8988T (cell line): ENCODE data around the gene EIPR1.
"Not testable (repeated sequence)": the region's sequence is repeated elsewhere in the genome, so short reads cannot be mapped to it uniquely, and the experiment has no call there.

Source experiments
- DNase-seq: peaks from one replicate; pipeline ENCODE4 v3.0.0; 2011

EIPR1 gene

DNA sequence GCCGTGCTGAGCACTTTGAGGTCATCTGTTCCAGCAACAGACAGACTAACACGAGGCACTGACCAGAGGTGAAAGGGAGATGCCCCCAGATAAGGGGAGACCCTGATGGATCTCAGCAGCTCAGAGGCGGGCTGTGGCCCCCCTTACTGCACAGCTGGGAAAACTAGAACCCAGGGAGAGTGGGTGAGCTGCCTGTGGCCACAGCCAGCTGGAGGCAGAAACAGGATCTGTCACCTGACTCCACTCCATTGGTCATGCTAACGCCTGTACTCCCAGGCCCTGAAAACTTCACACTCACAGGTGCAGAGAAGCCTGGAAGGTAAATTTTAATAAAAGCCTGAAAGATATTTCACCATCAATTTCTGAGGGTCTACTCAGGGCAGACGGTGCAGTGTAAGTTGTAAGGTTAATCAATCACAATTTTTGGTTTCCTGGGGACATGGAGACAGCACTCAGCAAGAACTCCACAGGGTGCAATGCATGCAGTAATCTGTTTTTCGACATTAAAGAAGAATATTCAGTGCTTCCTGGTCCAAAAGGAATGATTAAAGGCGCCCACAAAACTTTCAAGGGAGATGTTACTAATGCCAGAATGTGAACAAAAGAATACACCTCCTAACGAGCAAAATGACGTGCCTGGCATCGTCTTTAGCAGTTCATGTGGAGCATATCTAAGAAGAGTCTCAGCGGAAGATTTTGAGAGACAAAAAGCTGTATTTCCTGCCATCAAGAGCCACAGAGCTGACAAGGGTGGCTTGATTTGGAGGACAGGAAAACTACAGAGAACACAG lies 173.4 kb downstream of the EIPR1 start:
- DNase-seq: no peak

GRCh38 chr2:3203497-3204019 lies 174.1 kb downstream of the EIPR1 start:
- DNase-seq: no peak

GRCh38 chr2:3202926-3203325 lies 174.7 kb downstream of the EIPR1 start:
- no peak for DNase-seq

- DNase-seq: no peak
These were observed 176.3 kb downstream of the EIPR1 start for GRCh38 chr2:3201281-3201680.

- DNase-seq: no peak
These were observed 177.1 kb downstream of the EIPR1 start for GRCh38 chr2:3200420-3200939.

DNA sequence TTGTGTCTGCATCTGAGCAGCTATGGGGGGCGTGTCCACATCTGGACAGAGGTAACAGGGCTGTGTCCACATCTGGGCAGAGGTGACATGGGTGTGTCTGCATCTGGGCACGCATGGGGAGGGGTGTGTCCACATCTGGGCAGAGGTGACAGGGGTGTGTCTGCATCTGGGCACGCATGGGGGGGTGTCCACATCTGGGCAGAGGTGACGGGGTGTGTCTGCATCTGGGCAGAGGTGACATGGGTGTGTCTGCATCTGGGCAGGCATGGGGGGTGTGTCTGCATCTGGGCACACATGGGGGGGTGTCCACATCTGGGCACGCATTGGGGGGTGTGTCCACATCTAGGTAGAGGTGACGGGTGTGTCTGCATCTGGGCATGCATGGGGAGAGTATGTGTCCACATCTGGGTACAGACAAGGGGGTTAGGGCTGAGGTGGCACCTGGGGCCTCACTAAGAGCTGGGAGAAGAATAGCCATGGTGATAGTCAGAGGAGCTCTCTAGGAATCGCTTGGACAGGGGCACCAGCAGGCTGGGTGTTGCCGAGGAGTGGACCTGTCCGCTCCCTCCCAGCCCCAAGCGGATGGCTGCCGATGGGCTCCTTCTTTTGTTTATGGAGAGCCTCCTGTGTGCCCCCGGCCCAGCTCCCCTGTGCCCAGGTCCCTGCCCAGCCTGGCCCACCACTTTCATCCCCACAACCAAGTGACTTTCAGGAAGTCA lies 177.8 kb downstream of the EIPR1 start:
- DNase-seq: no peak

- not testable (repeated sequence) for DNase-seq
These were observed 178.9 kb downstream of the EIPR1 start for GRCh38 chr2:3198671-3199192.

GRCh38 chr2:3198119-3198518 lies 179.5 kb downstream of the EIPR1 start:
- DNase-seq: no peak

- DNase-seq: no peak
These were observed 180.3 kb downstream of the EIPR1 start for GRCh38 chr2:3197308-3197707.

DNA sequence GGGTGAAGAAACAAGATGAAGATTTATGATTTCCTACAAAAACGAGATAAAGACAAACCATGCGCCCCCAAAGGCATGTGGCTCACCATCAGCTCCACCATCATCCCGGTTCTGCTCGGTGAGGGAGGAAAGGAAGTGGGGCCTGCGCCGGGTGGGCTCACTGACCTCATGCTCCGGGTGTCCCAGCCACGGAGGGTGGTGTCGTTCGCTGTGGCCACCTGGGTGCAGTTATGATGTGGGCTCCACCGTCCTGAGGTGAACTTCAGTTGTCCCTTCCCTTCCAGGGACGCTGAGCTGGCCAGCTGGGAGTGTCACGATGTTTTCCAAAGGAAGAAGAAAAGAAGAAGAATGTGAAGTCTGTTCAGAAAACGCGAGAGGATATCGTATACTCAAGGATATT lies 180.9 kb downstream of the EIPR1 start:
- no peak for DNase-seq

GRCh38 chr2:3195641-3196476 lies 181.8 kb downstream of the EIPR1 start:
- no peak for DNase-seq

- DNase-seq: no peak
These were observed 182.8 kb downstream of the EIPR1 start for GRCh38 chr2:3194828-3195227.

DNA sequence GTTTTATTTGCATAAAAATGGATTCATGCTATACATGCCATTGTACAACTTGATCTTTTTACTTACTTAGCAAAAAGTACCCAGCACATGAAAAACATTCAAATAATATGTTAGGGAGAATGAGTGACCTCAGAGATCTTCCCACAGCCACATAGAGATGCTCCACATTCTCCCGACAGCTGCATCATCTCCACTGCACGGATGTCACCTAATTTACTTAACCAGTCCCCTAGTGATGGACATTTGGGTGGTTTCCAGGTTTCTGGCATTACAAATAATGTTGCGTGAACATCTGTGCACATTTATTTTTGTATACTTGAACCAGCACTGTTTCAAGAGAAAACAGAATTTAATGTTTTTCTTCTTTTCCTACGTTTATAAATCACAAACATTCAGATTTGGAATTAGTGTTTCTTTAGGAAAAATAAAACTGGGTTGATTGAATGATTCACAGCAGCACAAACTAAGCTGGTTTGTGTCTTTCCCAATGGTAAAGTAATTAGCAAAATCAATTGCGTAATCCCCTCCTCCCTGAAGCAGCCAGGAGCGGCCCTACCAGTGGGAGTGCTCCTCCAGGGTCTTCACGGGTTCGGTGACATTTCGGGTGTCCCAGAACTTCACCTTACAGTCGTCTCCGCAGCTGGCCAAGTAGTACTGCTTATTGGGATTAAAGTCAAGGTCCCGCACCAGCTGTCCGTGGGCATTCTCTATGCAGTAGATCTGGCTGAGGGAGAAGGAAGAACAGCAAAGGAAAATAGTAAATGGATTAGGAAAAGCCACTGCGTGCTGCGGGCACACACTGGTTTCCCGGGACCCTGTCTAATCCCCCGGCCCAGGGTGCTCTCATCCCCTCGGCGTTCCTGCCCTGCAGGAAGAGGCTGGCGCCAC lies 183.9 kb downstream of the EIPR1 start:
- DNase-seq: no peak

- DNase-seq: no peak
These were observed 184.7 kb downstream of the EIPR1 start for GRCh38 chr2:3192920-3193319.

DNA sequence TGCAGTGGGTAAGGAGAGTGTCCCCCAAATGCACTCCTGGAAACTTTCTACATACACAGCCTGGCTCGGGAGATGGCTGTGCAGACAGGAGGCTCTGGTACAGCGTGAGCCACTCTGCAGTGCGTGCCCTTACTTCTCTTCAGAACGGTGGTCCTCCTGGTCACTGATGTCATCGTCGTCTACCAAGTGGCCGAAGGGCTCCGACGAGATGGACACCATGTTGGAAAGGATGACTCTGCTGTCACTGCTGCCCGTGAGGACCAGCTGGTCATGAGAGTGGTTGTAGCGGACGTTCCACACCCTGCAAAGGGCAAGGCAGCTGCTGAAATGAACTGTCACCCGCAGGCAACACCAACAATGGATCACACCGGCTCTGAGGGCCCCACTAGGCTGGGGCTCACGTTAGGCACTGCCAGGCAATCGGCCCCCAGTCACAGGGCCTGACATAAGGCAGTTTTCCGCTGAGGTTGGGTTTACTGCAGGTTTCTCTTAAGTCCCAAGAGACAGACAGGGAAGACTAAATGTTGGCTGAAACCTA lies 185.3 kb downstream of the EIPR1 start:
- DNase-seq: no peak

GRCh38 chr2:3189961-3190360 lies 187.7 kb downstream of the EIPR1 start:
- no peak for DNase-seq

DNA sequence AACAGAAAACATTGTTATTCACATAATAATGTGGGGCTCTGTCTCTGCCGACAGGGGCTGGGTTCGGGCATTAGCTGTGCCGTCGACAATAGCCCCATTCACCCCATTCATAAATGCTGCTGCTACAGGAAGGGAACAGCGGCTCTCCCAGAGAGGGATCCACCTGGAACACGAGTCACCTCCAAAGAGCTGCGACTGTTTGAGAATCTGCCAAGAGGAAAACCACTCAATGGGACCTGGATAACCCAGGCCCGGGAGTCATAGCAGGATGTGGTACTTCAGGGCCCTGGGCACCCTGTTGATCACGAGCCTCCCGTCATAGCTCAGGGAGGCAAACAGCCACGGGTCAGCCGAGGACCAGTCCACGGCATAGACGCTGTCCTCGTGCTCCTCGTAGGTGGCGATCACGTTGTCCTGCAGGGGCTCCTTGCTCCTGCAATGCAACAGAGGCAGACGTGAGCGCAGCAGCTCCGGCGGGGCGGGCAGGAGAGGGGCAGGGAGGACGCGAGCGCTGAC lies 188.5 kb downstream of the EIPR1 start:
- no peak for DNase-seq

DNA sequence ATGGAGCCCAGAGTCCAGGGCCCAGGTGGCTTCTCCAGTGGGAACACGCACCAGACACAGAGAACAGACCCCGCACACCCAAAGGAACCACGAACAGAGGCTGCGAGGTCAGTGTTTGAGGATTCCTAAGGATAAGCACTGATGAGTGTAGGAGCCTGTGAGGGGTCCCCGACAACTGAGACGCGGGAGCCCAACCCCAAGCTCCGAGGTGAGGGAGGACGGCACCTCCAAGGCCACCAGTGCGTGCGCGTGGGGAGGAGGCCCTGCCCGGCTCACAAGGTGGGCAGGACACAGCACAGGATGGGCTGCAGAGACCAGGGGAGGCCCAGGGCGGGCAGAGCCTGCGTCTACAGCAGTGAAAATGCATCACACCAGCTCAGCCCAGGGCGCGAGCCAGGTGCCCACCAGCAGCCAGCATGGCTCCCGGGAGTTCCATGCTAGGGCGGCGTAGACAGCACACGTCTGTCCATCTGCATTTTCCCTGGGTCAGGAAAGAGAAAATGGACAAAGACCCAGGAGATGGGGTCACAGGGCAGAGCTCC lies 189.1 kb downstream of the EIPR1 start:
- DNase-seq: no peak

DNA sequence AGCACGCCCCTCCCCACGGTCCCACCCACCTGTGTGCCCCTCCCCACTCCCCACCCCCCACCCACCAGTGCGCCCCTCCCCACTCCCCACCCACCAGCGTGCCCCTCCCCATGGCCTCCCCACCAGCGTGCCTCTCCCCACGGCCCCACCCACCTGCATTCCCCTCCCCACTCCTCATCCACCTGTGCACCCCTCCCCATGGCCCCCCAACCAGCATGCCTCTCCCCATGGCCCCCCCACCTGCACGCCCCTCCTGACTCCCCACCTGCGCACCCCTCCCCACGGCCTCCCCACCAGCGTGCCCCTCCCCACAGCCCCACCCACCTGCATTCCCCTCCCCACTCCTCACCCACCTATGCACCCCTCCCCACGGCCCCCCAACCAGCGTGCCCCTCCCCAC lies 190.2 kb downstream of the EIPR1 start:
- no peak for DNase-seq

DNA sequence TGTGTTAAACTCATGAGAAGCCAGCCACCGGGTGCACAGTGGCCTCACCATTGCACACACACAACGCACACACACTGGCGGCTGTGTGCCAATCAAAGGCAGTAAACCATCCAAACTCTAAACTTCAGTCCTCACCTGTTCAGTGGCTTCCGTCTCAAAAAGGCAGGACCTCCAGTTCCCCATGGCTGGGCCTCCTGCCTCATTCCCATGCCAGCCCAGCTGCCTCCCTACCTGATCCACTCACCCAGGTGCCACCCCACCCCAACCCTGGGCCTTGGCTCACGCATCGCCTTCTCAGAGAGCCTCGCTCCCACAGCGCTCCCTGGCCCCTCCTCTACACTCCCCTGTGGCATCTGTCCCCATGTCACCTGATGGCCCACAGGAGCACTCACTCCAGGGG lies 190.9 kb downstream of the EIPR1 start:
- no peak for DNase-seq

- no peak for DNase-seq
These were observed 191.7 kb downstream of the EIPR1 start for GRCh38 chr2:3185910-3186309.
